Measurements from ENCODE around the gene PAGE2B.

DNA sequence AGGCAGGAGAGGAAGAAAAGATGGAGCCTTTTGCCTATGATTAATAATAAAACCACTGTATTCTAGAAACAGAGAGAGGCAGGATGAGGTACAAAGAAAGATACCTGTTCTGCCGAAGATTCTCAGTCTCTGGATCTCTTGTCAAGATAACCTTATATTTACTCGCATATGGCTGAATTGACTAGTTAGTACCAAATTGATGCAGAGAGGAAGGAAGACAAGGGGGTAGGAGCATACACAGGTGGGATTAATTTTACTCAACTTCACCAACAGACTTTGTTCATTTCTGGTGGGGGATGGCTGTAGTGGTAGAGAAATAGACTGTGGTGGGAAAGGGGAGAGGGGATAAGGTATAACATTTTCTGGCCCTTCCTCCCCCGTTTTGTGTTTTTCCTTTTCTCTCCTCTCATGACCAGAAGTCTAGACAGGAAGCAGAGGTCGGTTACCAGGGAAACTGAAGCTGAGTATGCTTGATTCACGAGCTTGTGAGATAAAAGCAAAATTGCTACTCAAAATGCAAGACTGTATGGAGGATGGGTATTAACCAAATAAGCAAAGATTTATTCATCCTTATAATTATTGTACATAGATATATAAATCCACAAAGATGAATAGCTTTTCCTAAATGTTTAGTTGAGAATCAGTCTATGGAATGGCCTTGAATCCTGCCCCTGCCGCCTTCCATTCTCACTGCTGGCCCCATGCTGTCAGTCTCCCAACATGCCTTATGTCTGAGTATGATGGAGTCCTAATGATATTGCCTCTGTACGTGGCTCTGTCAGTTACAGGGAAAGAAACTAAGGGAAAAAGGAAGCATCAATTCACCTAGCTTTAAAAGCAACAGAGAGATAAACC is 17.8 kb upstream of the PAGE2B start:
- TF ChIP-seq, protein P1, sequence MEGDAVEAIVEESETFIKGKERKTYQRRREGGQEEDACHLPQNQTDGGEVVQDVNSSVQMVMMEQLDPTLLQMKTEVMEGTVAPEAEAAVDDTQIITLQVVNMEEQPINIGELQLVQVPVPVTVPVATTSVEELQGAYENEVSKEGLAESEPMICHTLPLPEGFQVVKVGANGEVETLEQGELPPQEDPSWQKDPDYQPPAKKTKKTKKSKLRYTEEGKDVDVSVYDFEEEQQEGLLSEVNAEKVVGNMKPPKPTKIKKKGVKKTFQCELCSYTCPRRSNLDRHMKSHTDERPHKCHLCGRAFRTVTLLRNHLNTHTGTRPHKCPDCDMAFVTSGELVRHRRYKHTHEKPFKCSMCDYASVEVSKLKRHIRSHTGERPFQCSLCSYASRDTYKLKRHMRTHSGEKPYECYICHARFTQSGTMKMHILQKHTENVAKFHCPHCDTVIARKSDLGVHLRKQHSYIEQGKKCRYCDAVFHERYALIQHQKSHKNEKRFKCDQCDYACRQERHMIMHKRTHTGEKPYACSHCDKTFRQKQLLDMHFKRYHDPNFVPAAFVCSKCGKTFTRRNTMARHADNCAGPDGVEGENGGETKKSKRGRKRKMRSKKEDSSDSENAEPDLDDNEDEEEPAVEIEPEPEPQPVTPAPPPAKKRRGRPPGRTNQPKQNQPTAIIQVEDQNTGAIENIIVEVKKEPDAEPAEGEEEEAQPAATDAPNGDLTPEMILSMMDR (IDR thresholded peaks at IDR 0.05), result no peak
- no peak for TF ChIP-seq EZH2 (IDR thresholded peaks at IDR 0.05; ENCODE audit: borderline replicate concordance, insufficient read depth, low read depth, low read length, poor library complexity, severe bottlenecking)
